Keratinocyte (primary cell): Measurements from ENCODE around the gene LRBA.

Experiments
- EZH2 ChIP-seq: IDR thresholded peaks from one replicate; pipeline ENCODE4 v1.6.1; 2012; ENCODE audit warnings: inconsistent platforms, mild to moderate bottlenecking, low read length, moderate library complexity
- TF ChIP-seq, protein P1 (sequence below), 3 experiments: IDR thresholded peaks in 1 of 3; conservative IDR thresholded peaks in 1 of 3; optimal IDR thresholded peaks in 1 of 3; 2 replicates in 2 of 3; 3 replicates in 1 of 3; pipeline versions ENCODE3 to v1.5.1; 2011; ENCODE audit warnings: low read length in 3 of 3, mild to moderate bottlenecking in 3 of 3, moderate library complexity in 2 of 3, control low read depth in 1 of 3, inconsistent platforms in 1 of 3; ENCODE audit not compliant: insufficient read depth in 2 of 3; ENCODE audit errors: extremely low read depth in 1 of 3

DNA sequence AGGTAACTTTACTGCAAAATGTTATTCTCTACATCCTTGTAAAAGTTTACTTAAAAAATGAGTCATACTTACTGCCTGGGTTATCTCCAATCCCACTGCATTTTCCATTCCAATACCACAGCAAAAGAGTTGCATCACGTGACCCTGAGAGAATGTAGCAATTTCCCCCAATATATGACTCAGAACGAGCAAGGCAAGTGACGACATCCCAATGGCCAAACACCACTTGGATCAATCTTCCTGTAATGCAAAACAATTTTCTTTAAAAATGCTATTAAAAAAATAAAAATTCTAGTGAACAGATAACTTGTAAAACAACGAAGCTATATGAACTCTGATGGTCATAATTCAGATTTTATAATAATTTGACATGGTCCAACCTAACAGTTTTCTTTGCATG is 712.5 kb downstream of the LRBA start:
- TF ChIP-seq, protein P1, sequence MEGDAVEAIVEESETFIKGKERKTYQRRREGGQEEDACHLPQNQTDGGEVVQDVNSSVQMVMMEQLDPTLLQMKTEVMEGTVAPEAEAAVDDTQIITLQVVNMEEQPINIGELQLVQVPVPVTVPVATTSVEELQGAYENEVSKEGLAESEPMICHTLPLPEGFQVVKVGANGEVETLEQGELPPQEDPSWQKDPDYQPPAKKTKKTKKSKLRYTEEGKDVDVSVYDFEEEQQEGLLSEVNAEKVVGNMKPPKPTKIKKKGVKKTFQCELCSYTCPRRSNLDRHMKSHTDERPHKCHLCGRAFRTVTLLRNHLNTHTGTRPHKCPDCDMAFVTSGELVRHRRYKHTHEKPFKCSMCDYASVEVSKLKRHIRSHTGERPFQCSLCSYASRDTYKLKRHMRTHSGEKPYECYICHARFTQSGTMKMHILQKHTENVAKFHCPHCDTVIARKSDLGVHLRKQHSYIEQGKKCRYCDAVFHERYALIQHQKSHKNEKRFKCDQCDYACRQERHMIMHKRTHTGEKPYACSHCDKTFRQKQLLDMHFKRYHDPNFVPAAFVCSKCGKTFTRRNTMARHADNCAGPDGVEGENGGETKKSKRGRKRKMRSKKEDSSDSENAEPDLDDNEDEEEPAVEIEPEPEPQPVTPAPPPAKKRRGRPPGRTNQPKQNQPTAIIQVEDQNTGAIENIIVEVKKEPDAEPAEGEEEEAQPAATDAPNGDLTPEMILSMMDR (optimal IDR thresholded peaks at IDR 0.05 in 1 of 3, IDR thresholded peaks at IDR 0.05 in 1 of 3, conservative IDR thresholded peaks at IDR 0.05 in 1 of 3; ENCODE audit: extremely low read depth in 1 of 3, insufficient read depth in 2 of 3, low read length in 3 of 3): no peak
- TF ChIP-seq EZH2: no peak
